CD14-positive monocyte (primary cell): Measurements from ENCODE around the gene KRTCAP3. TPM values are rescaled to one million over a fixed set of nuclear protein-coding genes. Genes with fewer than 3 reads are reported as not detected.

Experiments
- DNase-seq, 3 donors: peaks; one replicate each; pipeline ENCODE4 v3.0.0-alpha.2; 2011 to 2022
- H2AFZ ChIP-seq: 2 replicates; pipeline ENCODE4 v1.6.0; 2012; ENCODE audit warnings: mild to moderate bottlenecking, low read depth, low read length, inconsistent platforms; ENCODE audit not compliant: insufficient read depth, poor library complexity, severe bottlenecking
- H3K27ac ChIP-seq, 2 donors: 1 replicate in 1 of 2; 2 replicates in 1 of 2; pipeline ENCODE4 v1.5.1; 2012 to 2013; ENCODE audit warnings: low read length in 2 of 2, control low read depth in 1 of 2, inconsistent platforms in 1 of 2, low read depth in 1 of 2, mild to moderate bottlenecking in 1 of 2
- H3K27me3 ChIP-seq, 2 donors: one replicate each; pipeline versions ENCODE4 v1.6.0 to v1.6.1; 2011 to 2013; ENCODE audit warnings: low read length in 2 of 2; ENCODE audit not compliant: control insufficient read depth in 2 of 2, insufficient read depth in 2 of 2
- H3K36me3 ChIP-seq, 2 donors: replicated peaks in 1 of 2; 1 replicate in 1 of 2; 2 replicates in 1 of 2; pipeline versions ENCODE4 v1.5.1 to v1.6.1; 2012 to 2013; ENCODE audit warnings: low read length in 2 of 2, control low read depth in 1 of 2, inconsistent platforms in 1 of 2, mild to moderate bottlenecking in 1 of 2; ENCODE audit not compliant: insufficient read depth in 2 of 2, control insufficient read depth in 1 of 2
- H3K4me1 ChIP-seq, 2 donors: 1 replicate in 1 of 2; 2 replicates in 1 of 2; pipeline versions ENCODE4 v1.5.1 to v1.6.1; 2012 to 2013; ENCODE audit warnings: low read length in 2 of 2, control low read depth in 1 of 2, inconsistent platforms in 1 of 2, mild to moderate bottlenecking in 1 of 2, moderate library complexity in 1 of 2; ENCODE audit not compliant: insufficient read depth in 2 of 2, control insufficient read depth in 1 of 2
- H3K4me2 ChIP-seq: replicated peaks from 2 replicates; pipeline ENCODE3; 2012; ENCODE audit warnings: low read length, moderate library complexity, mild to moderate bottlenecking; ENCODE audit not compliant: poor library complexity, severe bottlenecking; ENCODE audit errors: extremely low read depth
- H3K4me3 ChIP-seq, 3 experiments: fragments of 200-600 bp in 1 of 3; sonication (generic) in 1 of 3; replicated peaks in 1 of 3; 1 replicate in 2 of 3; 2 replicates in 1 of 3; pipeline ENCODE4 v1.5.1; 2011 to 2013; ENCODE audit warnings: low read length in 3 of 3, mild to moderate bottlenecking in 3 of 3, control low read depth in 2 of 3, low read depth in 2 of 3, inconsistent platforms in 1 of 3, moderate library complexity in 1 of 3
- H3K79me2 ChIP-seq: 2 replicates; pipeline ENCODE4 v1.6.0; 2012; ENCODE audit warnings: mild to moderate bottlenecking, control low read depth, inconsistent platforms, low read length, moderate library complexity; ENCODE audit not compliant: insufficient read depth
- H3K9ac ChIP-seq: 2 replicates; pipeline ENCODE4 v1.6.0; 2017; ENCODE audit warnings: low read length, mild to moderate bottlenecking; ENCODE audit not compliant: insufficient read depth, poor library complexity, severe bottlenecking
- H3K9me3 ChIP-seq, 2 donors: replicated peaks in 1 of 2; 1 replicate in 1 of 2; 2 replicates in 1 of 2; pipeline versions ENCODE4 v1.5.1 to v1.6.1; 2012 to 2013; ENCODE audit warnings: low read length in 2 of 2, control low read depth in 1 of 2; ENCODE audit not compliant: control insufficient read depth in 1 of 2, insufficient read depth in 1 of 2
- H4K20me1 ChIP-seq: 2 replicates; pipeline ENCODE4 v1.6.0; 2012; ENCODE audit warnings: mild to moderate bottlenecking, low read length, control low read depth, moderate library complexity; ENCODE audit not compliant: insufficient read depth
- H3K27ac Mint-ChIP-seq, 7 donors: one replicate each; pipeline ENCODE4 v1.8.0; 2020; ENCODE audit warnings: mild to moderate bottlenecking in 7 of 7, mixed read lengths in 7 of 7, moderate library complexity in 6 of 7, inconsistent platforms in 2 of 7
- H3K27me3 Mint-ChIP-seq, 3 donors: one replicate each; pipeline ENCODE4 v1.8.0; 2021 to 2022; ENCODE audit warnings: low read depth in 3 of 3, mild to moderate bottlenecking in 3 of 3, mixed read lengths in 3 of 3, moderate library complexity in 3 of 3, inconsistent platforms in 1 of 3
- H3K36me3 Mint-ChIP-seq, 2 donors: one replicate each; pipeline ENCODE4 v1.8.0; 2020; ENCODE audit warnings: mixed read lengths in 2 of 2, inconsistent platforms in 1 of 2, mild to moderate bottlenecking in 1 of 2
- H3K4me1 Mint-ChIP-seq: one replicate; pipeline ENCODE4 v1.8.0; 2020; ENCODE audit warnings: mild to moderate bottlenecking, mixed read lengths
- H3K4me3 Mint-ChIP-seq, 2 donors: one replicate each; pipeline ENCODE4 v1.8.0; 2020; ENCODE audit warnings: mild to moderate bottlenecking in 2 of 2, mixed read lengths in 2 of 2, moderate library complexity in 1 of 2
- H3K9me3 Mint-ChIP-seq, 7 donors: one replicate each; pipeline ENCODE4 v1.8.0; 2020 to 2022; ENCODE audit warnings: mixed read lengths in 7 of 7, mild to moderate bottlenecking in 6 of 7, moderate library complexity in 6 of 7, inconsistent platforms in 2 of 7
- WGBS: methylation state at CpG from one replicate; pipeline ENCODE4 v1.1.5; 2013; ENCODE audit warnings: missing lambda C conversion rate; ENCODE audit not compliant: insufficient coverage; 5-methylcytosine and 5-hydroxymethylcytosine counted together
- intact Hi-C, 2 donors: fragments of 100-400 bp; cut with micrococcal nuclease; formaldehyde crosslinking; loops; one replicate each; pipeline versions ENCODE4 v1.15.0 to v1.15.1; 2023
- polyA plus RNA-seq, 3 donors: library from polyadenylated mRNA; depleted of rRNA in 1 of 3; unstranded in 2 of 3; stranded (reverse) in 1 of 3; fragments of 300-500 nt in 2 of 3; fragments of >200 nt in 1 of 3; fragmentation: Illumina TruSeq in 2 of 3; gene quantifications; 1 replicate in 2 of 3; 2 replicates in 1 of 3; pipeline ENCODE4 v1.2.3, GENCODE V29; 2012 to 2021
- TF ChIP-seq, protein P1 (sequence below): fragments of 200-600 bp; IDR thresholded peaks from one replicate; pipeline ENCODE4 v1.8.0; 2022; ENCODE audit warnings: antibody characterized with exemption, mild to moderate bottlenecking

KRTCAP3 gene
- polyA plus RNA-seq, 3 donors = 2.5 TPM; not detected in 2

DNA sequence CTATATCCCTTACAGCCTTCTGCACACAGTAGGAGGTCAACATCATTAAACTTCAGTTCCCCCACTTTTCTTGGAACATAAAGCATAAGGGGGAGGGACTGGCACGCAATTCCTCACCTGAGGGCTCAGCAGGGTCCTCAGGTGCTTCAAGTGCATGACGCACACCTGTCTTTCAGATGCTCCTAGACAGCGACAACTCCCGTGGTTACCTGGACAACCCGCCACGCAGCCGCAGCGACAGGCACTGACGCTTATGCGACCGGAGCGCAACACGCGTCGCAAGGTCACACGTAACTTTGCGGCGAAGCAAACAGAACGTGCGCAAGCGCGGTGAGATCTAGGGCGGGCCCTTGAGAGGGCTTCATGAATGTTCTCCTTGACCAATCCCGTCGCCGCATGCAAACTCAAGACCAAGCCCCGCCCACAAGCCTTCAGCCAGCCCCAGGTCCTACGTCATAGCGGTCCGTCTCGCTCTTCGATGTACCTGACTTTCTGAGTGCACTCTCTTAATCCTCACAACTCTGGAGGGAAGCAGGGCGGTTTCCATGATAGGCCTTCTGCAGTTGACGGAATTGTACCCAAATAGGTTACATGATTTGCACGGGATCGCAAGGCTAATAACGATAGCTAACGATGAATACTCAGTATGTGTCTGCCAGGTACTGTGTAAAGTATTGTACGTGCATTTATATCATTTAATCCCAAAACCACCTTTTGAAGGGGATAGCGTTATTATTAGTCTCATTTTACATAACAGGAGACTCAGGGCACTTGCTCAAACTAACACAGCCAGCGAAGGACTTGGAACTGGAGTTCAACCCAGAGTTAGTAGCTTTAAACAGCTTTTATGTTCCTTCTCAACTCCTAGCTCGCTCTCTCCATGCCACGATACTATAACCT, 47.6 kb downstream of the KRTCAP3 start, which contains the start of gene IFT172:
Gene IFT172 (minus strand): TSS at position 246 of the 900 bp plus-strand sequence. CDS start 90 bp downstream, at position 156.
- peaks cover 23 to 25% (median 24%) of the 10 kb centered on the region in 3 donors for H3K27me3 Mint-ChIP-seq
- Histone ChIP-seq H3K36me3 (peaks cover 0 to 6% of the 10 kb centered on the region in 2 donors), H3K9me3 (peaks cover 0 to 4% of the 10 kb centered on the region in 2 donors), H4K20me1 (no peaks in the 10 kb centered on the region), H3K27me3 (peaks cover 14 to 16% of the 10 kb centered on the region in 2 donors), H3K9ac (peak within 1 kb of the TSS; percentile 39), H2AFZ (peak within 1 kb of the TSS; percentile 90), H3K79me2 (no peaks in the 10 kb centered on the region), H3K4me3 (peak within 1 kb of the TSS; percentile 52 to 80 (median 62)), H3K4me1 (peaks cover 16 to 22% of the 10 kb centered on the region in 2 donors), H3K4me2 (peak within 1 kb of the TSS; percentile 81), H3K27ac (peak within 1 kb of the TSS in 1 of 2 donors; percentile 79)
- peak within 1 kb of the TSS; percentile 77 to 93 (median 88) for H3K27ac Mint-ChIP-seq
- WGBS = 4% methylated on average over 29 of the region's 43 CpGs
- DNase-seq = peak; percentile 98 to 99 (median 99)
- intact Hi-C loops = loop anchor here (2.0 to 10.0 kb wide), 5 partner anchors 95 to 277 kb away; partner anchors contain the start of genes ATRAID (in 1 of the 2), EIF2B4 (in 1 of the 2), SLC4A1AP (in 1 of the 2) and SLC5A6 (in 1 of the 2)
- TF ChIP-seq, protein P1, sequence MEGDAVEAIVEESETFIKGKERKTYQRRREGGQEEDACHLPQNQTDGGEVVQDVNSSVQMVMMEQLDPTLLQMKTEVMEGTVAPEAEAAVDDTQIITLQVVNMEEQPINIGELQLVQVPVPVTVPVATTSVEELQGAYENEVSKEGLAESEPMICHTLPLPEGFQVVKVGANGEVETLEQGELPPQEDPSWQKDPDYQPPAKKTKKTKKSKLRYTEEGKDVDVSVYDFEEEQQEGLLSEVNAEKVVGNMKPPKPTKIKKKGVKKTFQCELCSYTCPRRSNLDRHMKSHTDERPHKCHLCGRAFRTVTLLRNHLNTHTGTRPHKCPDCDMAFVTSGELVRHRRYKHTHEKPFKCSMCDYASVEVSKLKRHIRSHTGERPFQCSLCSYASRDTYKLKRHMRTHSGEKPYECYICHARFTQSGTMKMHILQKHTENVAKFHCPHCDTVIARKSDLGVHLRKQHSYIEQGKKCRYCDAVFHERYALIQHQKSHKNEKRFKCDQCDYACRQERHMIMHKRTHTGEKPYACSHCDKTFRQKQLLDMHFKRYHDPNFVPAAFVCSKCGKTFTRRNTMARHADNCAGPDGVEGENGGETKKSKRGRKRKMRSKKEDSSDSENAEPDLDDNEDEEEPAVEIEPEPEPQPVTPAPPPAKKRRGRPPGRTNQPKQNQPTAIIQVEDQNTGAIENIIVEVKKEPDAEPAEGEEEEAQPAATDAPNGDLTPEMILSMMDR = no peak
- peak within 1 kb of the TSS; percentile 81 to 92 for H3K4me3 Mint-ChIP-seq
- peaks cover 0 to 9% (median 2%) of the 10 kb centered on the region in 7 donors for H3K9me3 Mint-ChIP-seq
- H3K36me3 Mint-ChIP-seq = peaks cover 6 to 13% of the 10 kb centered on the region in 2 donors
- H3K4me1 Mint-ChIP-seq = peaks cover 22% of the 10 kb centered on the region

DNA sequence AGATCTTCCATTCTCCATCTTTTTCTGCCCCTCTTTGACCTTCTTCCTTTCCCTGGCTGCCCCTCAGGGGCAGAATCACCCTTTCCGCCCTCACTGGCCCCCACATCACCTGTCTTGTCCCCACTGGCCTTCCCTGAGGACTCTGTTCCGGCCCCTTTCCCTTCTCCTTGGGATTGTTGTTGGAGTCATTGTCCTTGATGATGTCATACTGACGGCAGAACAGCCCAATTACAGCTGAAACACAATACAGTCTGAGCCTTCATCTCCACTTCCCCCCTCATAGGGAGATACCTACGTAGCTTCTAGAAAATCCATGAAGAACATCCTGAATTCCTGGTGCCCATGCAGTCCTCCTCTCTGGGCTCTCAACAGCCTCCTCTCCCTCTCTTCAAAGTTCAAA, 50.4 kb downstream of the KRTCAP3 start:
- 90% methylated on average over 2 of the region's 4 CpGs for WGBS
- DNase-seq = no peak
- Histone ChIP-seq H3K27ac (no peak overlapping the region), H3K36me3 (no peaks in the 10 kb centered on the region), H3K4me3 (no peak overlapping the region), H3K4me2 (no peak overlapping the region), H3K27me3 (peaks cover 37 to 41% of the 10 kb centered on the region in 2 donors), H4K20me1 (no peaks in the 10 kb centered on the region), H3K79me2 (no peaks in the 10 kb centered on the region), H2AFZ (no peak overlapping the region), H3K9me3 (peaks cover 0 to 4% of the 10 kb centered on the region in 2 donors), H3K9ac (no peak overlapping the region), H3K4me1 (peaks cover 23 to 37% of the 10 kb centered on the region in 2 donors)
- peak overlapping the region in 1 of 2 donors; percentile 20 for H3K4me3 Mint-ChIP-seq
- peaks cover 0 to 15% (median 4%) of the 10 kb centered on the region in 7 donors for H3K9me3 Mint-ChIP-seq
- intact Hi-C loops = loop anchor here (5.0 to 10.0 kb wide), 4 partner anchors 92 to 280 kb away; partner anchors contain the start of genes ATRAID (in 1 of the 2), EIF2B4 (in 1 of the 2), SLC5A6 (in 1 of the 2) and SNX17 (in 1 of the 2)
- H3K27ac Mint-ChIP-seq = peak overlapping the region in 1 of 7 donors; percentile 21
- TF ChIP-seq, protein P1 = no peak
- peaks cover 48 to 51% (median 48%) of the 10 kb centered on the region in 3 donors for H3K27me3 Mint-ChIP-seq
- H3K4me1 Mint-ChIP-seq = peaks cover 43% of the 10 kb centered on the region
- H3K36me3 Mint-ChIP-seq = peaks cover 13 to 22% of the 10 kb centered on the region in 2 donors
